Measurements from ENCODE around the gene GIMAP8.

- TF ChIP-seq CTCF (IDR thresholded peaks at IDR 0.05) (no peak), TCF7L2 (IDR thresholded peaks at IDR 0.05; ENCODE audit: low read depth, low read length) (no peak), SIN3A (IDR thresholded peaks at IDR 0.05; ENCODE audit: borderline replicate concordance, insufficient read depth, low read depth, low read length) (no peak), REST (IDR thresholded peaks at IDR 0.05; ENCODE audit: insufficient read depth in 1 of 2, low read depth in 2 of 2, low read length in 1 of 2) (no peak), POLR2AphosphoS5 (IDR thresholded peaks at IDR 0.05; ENCODE audit: low read depth, low read length) (no peak)
These were observed 33.2 kb upstream of the GIMAP8 start for GRCh38 chr7:150417239-150417638.
